Urinary bladder (tissue), 2 donors: Measurements from ENCODE around the gene NANOG. TPM values are rescaled to one million over a fixed set of nuclear protein-coding genes. Genes with fewer than 3 reads are reported as not detected.

ENCODE experiments used
- polyA plus RNA-seq: library from polyadenylated mRNA; stranded (reverse); fragments of 200-250 nt; gene quantifications from one replicate; pipeline ENCODE4 v1.2.3, GENCODE V29; 2013
- small RNA-seq: library from RNA; depleted of rRNA; stranded (forward); fragments of <200 nt; gene quantifications from one replicate; pipeline ENCODE3, GENCODE V24; 2014
- total RNA-seq: library from RNA; depleted of rRNA; stranded (reverse); fragments of >200 nt; gene quantifications from one replicate; pipeline ENCODE4 v1.2.3, GENCODE V29; 2014
- donor health status: healthy.

Gene NANOG
- total and polyA plus RNA-seq, 2 donors, result 0.21 TPM; not detected in 1

Small RNA genes lying within 50 kb of the gene (small RNA-seq; reads per million reads assigned to genes)
- gene RF00019, result not detected

Other genes with a start within 250 kb of the NANOG start
- not detected for gene APOBEC1, start 123.5 kb upstream of the NANOG start, total RNA-seq
- not detected for gene APOBEC1, start 123.5 kb upstream of the NANOG start, polyA plus RNA-seq
- gene GDF3, start 93.6 kb upstream of the NANOG start, total RNA-seq, result not detected
- 0.20 TPM for gene GDF3, start 93.6 kb upstream of the NANOG start, polyA plus RNA-seq
- not detected for gene DPPA3, start 78.0 kb upstream of the NANOG start, total RNA-seq
- gene DPPA3, start 78.0 kb upstream of the NANOG start, polyA plus RNA-seq, result not detected
- gene CLEC4C, start 42.0 kb upstream of the NANOG start, total RNA-seq, result not detected
- gene CLEC4C, start 42.0 kb upstream of the NANOG start, polyA plus RNA-seq, result not detected
- gene NANOGNB, start 24.2 kb upstream of the NANOG start, total RNA-seq, result not detected
- gene NANOGNB, start 24.2 kb upstream of the NANOG start, polyA plus RNA-seq, result not detected
- 0.32 TPM for gene SLC2A14, start 83.5 kb downstream of the NANOG start, total RNA-seq
- gene SLC2A14, start 83.5 kb downstream of the NANOG start, polyA plus RNA-seq, result 0.25 TPM
- 76.9 TPM for gene SLC2A3, start 146.8 kb downstream of the NANOG start, total RNA-seq
- gene SLC2A3, start 146.8 kb downstream of the NANOG start, polyA plus RNA-seq, result 21.7 TPM
- 11.2 TPM for gene FOXJ2, start 243.3 kb downstream of the NANOG start, total RNA-seq
- 21.5 TPM for gene FOXJ2, start 243.3 kb downstream of the NANOG start, polyA plus RNA-seq